ENCODE results near the gene PDE10A. TPM values are rescaled to one million over a fixed set of nuclear protein-coding genes. Genes with fewer than 3 reads are reported as not detected.

PDE10A gene
- total RNA-seq, 1 experiment from 2014 or later: 0.31 TPM

- Histone ChIP-seq H3K4me1 (ENCODE audit: insufficient read depth, low read length) (0 out of 2 replicates have a peak, but pooled peaks cover 5% of the 10 kb centered on the region), H3K9me3 (ENCODE audit: control insufficient read depth, low read depth, low read length) (no peaks in the 10 kb centered on the region), H2BK5ac (ENCODE audit: insufficient read length, low read length) (no peak overlapping the region), H2BK120ac (ENCODE audit: low read depth, low read length, poor library complexity, severe bottlenecking) (no peak overlapping the region), H4K8ac (replicated peaks; ENCODE audit: insufficient read length, low read depth, low read length) (no peak overlapping the region), H3K56ac (ENCODE audit: insufficient read length, low read depth, low read length) (no peak overlapping the region), H3K4ac (ENCODE audit: low read depth, low read length) (no peak overlapping the region), H4K5ac (ENCODE audit: insufficient read length, low read depth, low read length) (no peak overlapping the region), H2BK12ac (ENCODE audit: insufficient read length, low read depth, low read length) (no peak overlapping the region), H3K27me3 (ENCODE audit: insufficient read depth, low read length) (no peaks in the 10 kb centered on the region), H3K23me2 (ENCODE audit: insufficient read length, low read depth, low read length, poor library complexity, severe bottlenecking) (no peaks in the 10 kb centered on the region), H3K79me2 (ENCODE audit: insufficient read depth, low read length) (no peaks in the 10 kb centered on the region), H3K27ac (ENCODE audit: insufficient read length, low read depth, low read length) (no peak overlapping the region), H3K18ac (ENCODE audit: insufficient read length, low read depth, low read length) (no peak overlapping the region), H2BK20ac (ENCODE audit: low read depth, low read length, poor library complexity, severe bottlenecking) (no peak overlapping the region), H3K9ac (ENCODE audit: extremely low read depth, insufficient read length, low read length) (no peak overlapping the region), H3K23ac (ENCODE audit: insufficient read length, low read depth, low read length) (no peak overlapping the region), H3K79me1 (ENCODE audit: insufficient read depth, low read depth, low read length, poor library complexity, severe bottlenecking) (no peaks in the 10 kb centered on the region), H4K20me1 (ENCODE audit: control insufficient read depth, insufficient read depth, insufficient read length) (no peaks in the 10 kb centered on the region), H3K14ac (ENCODE audit: insufficient read depth, low read length) (no peak overlapping the region), H3K4me2 (ENCODE audit: insufficient read depth, insufficient read length, low read length) (no peak overlapping the region), H2AK5ac (ENCODE audit: insufficient read length, low read length) (no peak overlapping the region), H2BK15ac (ENCODE audit: low read depth, low read length) (no peak overlapping the region), H4K91ac (ENCODE audit: insufficient read length, low read depth, low read length) (no peak overlapping the region), H2AFZ (ENCODE audit: low read length) (no peak overlapping the region), H3T11ph (ENCODE audit: low read length) (no peak overlapping the region)
- Mint-ChIP-seq H3K4me3 (no peak overlapping the region), H3K27ac (0 out of 7 replicates have a peak overlapping the region, but pooled peaks of 1 of the 3 experiments have one; percentile 15), H3K36me3 (ENCODE audit: insufficient read depth in 1 of 3, low read depth in 3 of 3) (no peaks in the 10 kb centered on the region; a peak in 1 of 7 replicates), H3K4me1 (peaks cover 22 to 25% of the 10 kb centered on the region in 2 experiments), H3K27me3 (ENCODE audit: low read depth) (no peaks in the 10 kb centered on the region; the same call in none of the 2 replicates), H3K9me3 (no peaks in the 10 kb centered on the region)
- no peak for TF ChIP-seq CTCF (conservative IDR thresholded peaks at IDR 0.05)
- WGBS (ENCODE audit: extremely low coverage, insufficient read length, low lambda C conversion rate): no CpG with 5 or more reads among the region's 3 CpGs
- DNase-seq: no peak
Measured at GRCh38 chr6:165599121-165599520, 63.9 kb downstream of the PDE10A start.

All from H9 (cell line).